ENCODE data around the gene DAZAP2. TPM values are rescaled to one million over a fixed set of nuclear protein-coding genes. Genes with fewer than 3 reads are reported as not detected.

Gene DAZAP2
- total and polyA plus RNA-seq, 9 of the 15 experiments (the other 6 are each of a cell fraction or from before 2014, with no cell fraction given): 116 to 668 (median 227) TPM

GRCh38 chr12:51246254-51246853 is 7.7 kb downstream of the DAZAP2 start (continued):
- TF ChIP-seq ZBTB11 (CRISPR knock-in tag; IDR thresholded peaks at IDR 0.05) (peak in 1 of 3 experiments; percentile 59; a peak in 1 of 6 replicates), ZNF311 (CRISPR knock-in tag; IDR thresholded peaks at IDR 0.05) (peak; percentile 91), HMGXB4 (CRISPR knock-in tag; IDR thresholded peaks at IDR 0.05) (no peak), HBP1 (CRISPR knock-in tag; IDR thresholded peaks at IDR 0.05) (peak; percentile 96), XRCC4 (IDR thresholded peaks at IDR 0.05; ENCODE audit: extremely low read depth, insufficient read depth, insufficient read length) (no peak), ZBTB9 (CRISPR knock-in tag; IDR thresholded peaks at IDR 0.05) (peak; percentile 83), ARHGAP35 (IDR thresholded peaks at IDR 0.05; ENCODE audit: partially characterized antibody) (no peak), COPS2 (conservative IDR thresholded peaks at IDR 0.05) (no peak), POLR2B (IDR thresholded peaks at IDR 0.05; ENCODE audit: low read depth, partially characterized antibody) (peak; percentile 36), TSC22D4 (tag; IDR thresholded peaks at IDR 0.05) (no peak), HMG20B (CRISPR knock-in tag; IDR thresholded peaks at IDR 0.05) (no peak), PRMT5 (CRISPR knock-in tag; IDR thresholded peaks at IDR 0.05) (no peak), ELF4 (CRISPR knock-in tag; IDR thresholded peaks at IDR 0.05) (peak; percentile 97), ELK1 (CRISPR knock-in tag; IDR thresholded peaks at IDR 0.05) (no peak), RB1 (IDR thresholded peaks at IDR 0.05; ENCODE audit: low read depth) (no peak), SRSF3 (IDR thresholded peaks at IDR 0.05; ENCODE audit: insufficient read depth, low read length) (no peak), KAT2B (IDR thresholded peaks at IDR 0.05; ENCODE audit: low read depth, low read length) (no peak), NR3C1 (CRISPR knock-in tag; IDR thresholded peaks at IDR 0.05) (no peak), NFATC3 (IDR thresholded peaks at IDR 0.05) (no peak), NELFE (IDR thresholded peaks at IDR 0.05; ENCODE audit: insufficient read depth, insufficient read length) (no peak)

Data from K562 (cell line).